HepG2 (cell line): ENCODE data around the gene AGPAT3. TPM values are rescaled to one million over a fixed set of nuclear protein-coding genes. Genes with fewer than 3 reads are reported as not detected.

Source experiments
- ATAC-seq: fragments of 200-7000 bp; cut with Tn5 transposase; 3 replicates; pipeline ENCODE4 v1.9.1; 2020; ENCODE audit warnings: mild to moderate bottlenecking, moderate library complexity
- BruUV-seq: library from RNA; stranded (reverse); fragments of 400-500 nt; replicated peaks from 2 replicates; lab custom pipeline; 2021; lab: Mats Ljungman, UMichigan
- CTCF ChIA-PET: fragments of 300-600 bp; formaldehyde crosslinking; extraction: SDS; loops from one replicate; lab custom pipeline; 2021; ENCODE audit warnings: low total read pairs, inconsistent platforms, low intra/inter-chr PET ratio; lab: Yijun Ruan, JAX
- POLR2A ChIA-PET: fragments of 350-600 bp; sonication (Branson Sonifier 250); formaldehyde crosslinking; loops from one replicate; lab custom pipeline; 2020; ENCODE audit warnings: antibody characterized with exemption, inconsistent platforms; lab: Yijun Ruan, JAX
- DNase-seq: peaks from one replicate; pipeline ENCODE4 v3.0.0-alpha.2; 2015; ENCODE audit warnings: low spot score
- FAIRE-seq: peaks from 3 replicates; lab custom pipeline; 2011; peaks lifted over from hg19 to GRCh38; lab: Jason Lieb, UNC
- H2AFZ ChIP-seq: one replicate; pipeline ENCODE4 v1.6.1; 2011; ENCODE audit warnings: low read length, inconsistent platforms
- H3K27ac ChIP-seq: fragments of 300-600 bp; 3 replicates; pipeline ENCODE4 v1.8.0; 2011; ENCODE audit warnings: mixed run types, mild to moderate bottlenecking, mixed read lengths, low read length, inconsistent platforms; ENCODE audit not compliant: insufficient read depth; ENCODE audit errors: extremely low read length
- H3K27me3 ChIP-seq, 2 experiments: fragments of 200-600 bp in 1 of 2; 2 replicates in 1 of 2; 3 replicates in 1 of 2; pipeline versions ENCODE4 v1.6.0 to v1.8.0; 2011; ENCODE audit warnings: low read length in 2 of 2, mild to moderate bottlenecking in 2 of 2, moderate library complexity in 2 of 2, inconsistent platforms in 1 of 2; ENCODE audit not compliant: insufficient read depth in 2 of 2, control insufficient read depth in 1 of 2
- H3K36me3 ChIP-seq, 2 experiments: fragments of 200-600 bp in 1 of 2; replicated peaks in 1 of 2; 2 replicates in 1 of 2; 3 replicates in 1 of 2; pipeline versions ENCODE4 v1.5.1 to v1.8.0; 2011; ENCODE audit warnings: low read length in 2 of 2, inconsistent platforms in 1 of 2; ENCODE audit not compliant: insufficient read depth in 2 of 2, control insufficient read depth in 1 of 2
- H3K4me1 ChIP-seq: 2 replicates; pipeline ENCODE4 v1.5.1; 2012; ENCODE audit warnings: low read length, inconsistent platforms; ENCODE audit not compliant: insufficient read depth
- H3K4me2 ChIP-seq: 2 replicates; pipeline ENCODE4 v1.6.0; 2011; ENCODE audit warnings: low read depth, low read length, inconsistent platforms
- H3K4me3 ChIP-seq, 3 experiments: fragments of 200-600 bp in 1 of 3; sonication (generic), shearing (Covaris generic) in 1 of 3; replicated peaks in 1 of 3; 2 replicates each; pipeline ENCODE4 v1.5.1; 2011 to 2016; ENCODE audit warnings: low read length in 3 of 3, inconsistent platforms in 2 of 3, low read depth in 2 of 3, mild to moderate bottlenecking in 2 of 3, control low read depth in 1 of 3, mixed read lengths in 1 of 3; ENCODE audit not compliant: insufficient read depth in 1 of 3
- H3K79me2 ChIP-seq: one replicate; pipeline ENCODE4 v1.6.1; 2011; ENCODE audit warnings: low read length, inconsistent platforms; ENCODE audit not compliant: insufficient read depth
- H3K9ac ChIP-seq: 2 replicates; pipeline ENCODE4 v1.6.0; 2011; ENCODE audit warnings: mild to moderate bottlenecking, low read depth, low read length, inconsistent platforms; ENCODE audit not compliant: insufficient read depth
- H3K9me3 ChIP-seq: 2 replicates; pipeline ENCODE4 v1.5.1; 2012; ENCODE audit warnings: mild to moderate bottlenecking, low read length
- H4K20me1 ChIP-seq: 2 replicates; pipeline ENCODE4 v1.6.0; 2011; ENCODE audit warnings: inconsistent platforms, mild to moderate bottlenecking, low read length, moderate library complexity; ENCODE audit not compliant: insufficient read depth
- CCAR2 ChIP-seq: fragments of 200-400 bp; formaldehyde crosslinking; optimal IDR thresholded peaks from 2 replicates; pipeline ENCODE3; 2018; ENCODE audit warnings: low read depth, mild to moderate bottlenecking, low read length, moderate library complexity
- FOXM1 ChIP-seq: sonication (generic); formaldehyde crosslinking; IDR thresholded peaks from 2 replicates; pipeline ENCODE4 v1.5.0; 2020; ENCODE audit warnings: missing genetic modification reagents
- MAFF ChIP-seq: IDR thresholded peaks from 2 replicates; pipeline ENCODE4 v1.6.1; 2011; ENCODE audit warnings: low read depth, low read length, improper control_type of control experiment
- MAFK ChIP-seq, 2 experiments: IDR thresholded peaks in 1 of 2; conservative IDR thresholded peaks in 1 of 2; 2 replicates each; pipeline ENCODE4 v1.6.1; 2011; ENCODE audit warnings: improper control_type of control experiment in 2 of 2, low read length in 2 of 2
- ZNF331 ChIP-seq: sonication (generic); formaldehyde crosslinking; IDR thresholded peaks from 2 replicates; pipeline ENCODE4 v1.4.0; 2020; ENCODE audit warnings: missing genetic modification reagents
- ZNF543 ChIP-seq: sonication (generic); formaldehyde crosslinking; IDR thresholded peaks from 2 replicates; pipeline ENCODE4 v1.4.0; 2020; ENCODE audit warnings: mild to moderate bottlenecking, missing genetic modification reagents
- ZNF724P ChIP-seq: sonication (generic); formaldehyde crosslinking; IDR thresholded peaks from 2 replicates; pipeline ENCODE4 v1.8.0; 2022; ENCODE audit warnings: missing genetic modification reagents, borderline replicate concordance
- WGBS: methylation state at CpG from one replicate; pipeline ENCODE4 v1.1.6; 2017; ENCODE audit warnings: low lambda C conversion rate; 5-methylcytosine and 5-hydroxymethylcytosine counted together
- in situ Hi-C: cut with HindIII; loops from 2 replicates; pipeline ENCODE4 v1.10.0; 2017; ENCODE audit warnings: low pct_unique_long_range_greater_than_20kb; ENCODE audit not compliant: extremely low pct_ligation_motif_present
- intact Hi-C: fragments of 100-400 bp; cut with micrococcal nuclease; formaldehyde crosslinking; loops from one replicate; pipeline ENCODE4 v1.10.0; 2022; ENCODE audit not compliant: unreplicated experiment
- polyA plus RNA-seq, 8 experiments: library from polyadenylated mRNA; depleted of rRNA in 3 of 8; stranded (reverse) in 7 of 8; unstranded in 1 of 8; fragments of >200 nt; fragmentation: Illumina TruSeq in 4 of 8; extraction: Trizol in 4 of 8; gene quantifications; 2 replicates each; pipeline versions ENCODE4 v1.2.1 to v1.2.3, GENCODE V29; 2011 to 2016; ENCODE audit warnings: low read depth in 4 of 8, missing spikeins in 1 of 8, mixed read lengths in 1 of 8; ENCODE audit not compliant: insufficient read depth in 1 of 8
- total RNA-seq, 5 experiments: library from RNA; depleted of rRNA; stranded (reverse); fragments of >200 nt; fragmentation: Illumina TruSeq; extraction: Trizol; gene quantifications; 2 replicates each; pipeline ENCODE4 v1.2.3, GENCODE V29; 2016; ENCODE audit warnings: low read depth in 1 of 5

The AGPAT3 gene
- total and polyA plus RNA-seq, 2 of the 13 experiments (the other 11 are each of a cell fraction or from before 2014, with no cell fraction given) = 32.2 to 54.4 TPM

DNA sequence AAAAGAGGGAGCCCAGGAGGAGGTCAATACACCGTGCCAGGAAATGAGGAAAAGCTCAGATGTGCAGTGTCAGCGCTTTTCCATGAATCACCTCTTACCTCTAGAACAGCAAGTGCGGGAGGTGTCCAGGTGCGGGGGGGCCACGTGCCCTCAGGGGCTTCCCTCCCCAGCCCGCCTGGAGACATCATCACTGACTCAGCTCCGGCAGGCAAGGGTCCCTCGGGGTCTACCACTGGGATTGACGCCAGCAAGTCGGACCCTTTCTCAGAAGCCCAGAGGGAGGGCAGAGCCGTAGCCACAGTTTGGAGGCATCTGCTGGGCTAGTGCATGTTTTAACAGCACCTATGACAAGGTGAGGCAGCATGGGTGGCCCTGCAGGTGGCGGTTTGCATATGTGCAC, 79.7 kb downstream of the AGPAT3 start:
- Histone ChIP-seq H3K27me3 (no peaks in the 10 kb centered on the region), H3K27ac (no peak overlapping the region), H3K79me2 (peaks cover 5% of the 10 kb centered on the region), H3K4me2 (no peak overlapping the region), H3K36me3 (peaks cover 8 to 21% of the 10 kb centered on the region in 2 experiments; a peak in 3 of 5 replicates), H3K9me3 (peaks cover 9% of the 10 kb centered on the region), H2AFZ (no peak overlapping the region), H4K20me1 (peaks cover 8% of the 10 kb centered on the region; the same call in 1 of the 2 replicates), H3K4me3 (no peak overlapping the region), H3K4me1 (peaks cover 33% of the 10 kb centered on the region), H3K9ac (no peak overlapping the region)
- ATAC-seq (no peak), FAIRE-seq (no peak), DNase-seq (no peak)
- POLR2A ChIA-PET = no interaction called here
- intact Hi-C loops = no loop called here
- in situ Hi-C loops = no loop called here
- 100% methylated on average over 4 of the region's 12 CpGs for WGBS
- no peak for TF ChIP-seq ZNF543 (CRISPR knock-in tag)
- peak; percentile 95 to 98 for TF ChIP-seq MAFK (conservative IDR thresholded peaks at IDR 0.05 in 1 of 2, IDR thresholded peaks at IDR 0.05 in 1 of 2; ENCODE audit: low read length in 2 of 2)
- TF ChIP-seq MAFF = peak; percentile 96
- no TSS peak for BruUV-seq
- CTCF ChIA-PET = no interaction called here

DNA sequence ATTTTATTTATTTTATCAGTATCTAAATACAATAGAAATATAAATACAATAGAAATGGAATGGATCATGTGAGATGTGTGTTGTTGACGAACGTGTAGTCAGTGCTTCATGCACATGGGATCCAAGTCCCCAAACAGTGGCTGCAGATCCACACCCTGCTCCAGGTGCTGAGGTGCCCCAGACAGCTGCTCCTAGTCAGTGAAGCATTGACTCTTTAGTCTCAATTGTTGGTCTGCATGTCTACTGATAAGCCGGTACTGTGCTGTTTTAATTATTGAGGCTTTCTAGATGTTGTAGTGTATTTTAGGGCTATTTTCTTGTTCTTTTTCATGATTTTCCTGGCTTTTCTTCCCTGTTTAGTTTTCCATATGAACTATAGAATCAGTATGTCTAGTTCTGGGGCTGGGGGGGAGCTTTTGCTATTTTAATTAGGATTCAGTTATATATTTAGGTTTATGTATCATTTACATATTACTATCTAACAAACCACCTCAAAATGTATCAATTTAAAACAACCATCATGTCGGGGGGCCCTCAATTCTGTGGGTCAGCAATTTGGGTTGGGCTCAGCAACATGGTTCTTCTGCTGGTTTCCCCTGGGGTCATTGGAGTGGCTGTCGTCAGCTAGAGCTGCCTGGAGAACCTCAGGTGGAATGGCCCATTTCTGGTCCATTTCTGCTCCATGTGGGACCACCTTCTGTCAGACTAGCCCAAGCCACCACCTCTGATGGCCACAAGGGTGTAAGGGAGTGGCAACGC, 83.9 kb downstream of the AGPAT3 start:
- no peak for DNase-seq
- Histone ChIP-seq H3K4me1 (peaks cover 15% of the 10 kb centered on the region), H3K36me3 (peaks cover 10 to 15% of the 10 kb centered on the region in 2 experiments; a peak in 4 of 5 replicates), H3K4me3 (no peak overlapping the region), H4K20me1 (0 out of 2 replicates have a peak, but pooled peaks cover 4% of the 10 kb centered on the region), H3K79me2 (no peaks in the 10 kb centered on the region), H3K27me3 (no peaks in the 10 kb centered on the region), H3K9ac (no peak overlapping the region), H3K4me2 (no peak overlapping the region), H2AFZ (no peak overlapping the region), H3K27ac (no peak overlapping the region), H3K9me3 (peaks cover 9% of the 10 kb centered on the region)
- intact Hi-C loops = no loop called here
- WGBS = 97% methylated on average over 6 of the region's 6 CpGs
- ChIA-PET POLR2A (no interaction called here), CTCF (no interaction called here)
- no peak for ATAC-seq
- in situ Hi-C loops = no loop called here
- no peak for TF ChIP-seq CCAR2
- peak; percentile 100 for TF ChIP-seq ZNF331 (CRISPR knock-in tag)
- no peak for TF ChIP-seq ZNF724P
- TF ChIP-seq FOXM1 = no peak
- no peak for FAIRE-seq
- BruUV-seq = no TSS peak
